Airway epithelial cell (primary cell): ENCODE results near the gene VIP. TPM values are rescaled to one million over a fixed set of nuclear protein-coding genes. Genes with fewer than 3 reads are reported as not detected.

Experiments
- total RNA-seq: library from RNA; depleted of rRNA; stranded (reverse); fragments of >200 nt; gene quantifications from 2 replicates; pipeline ENCODE4 v1.2.3, GENCODE V29; 2015

VIP gene
- not detected in 2 replicates for total RNA-seq

DNA sequence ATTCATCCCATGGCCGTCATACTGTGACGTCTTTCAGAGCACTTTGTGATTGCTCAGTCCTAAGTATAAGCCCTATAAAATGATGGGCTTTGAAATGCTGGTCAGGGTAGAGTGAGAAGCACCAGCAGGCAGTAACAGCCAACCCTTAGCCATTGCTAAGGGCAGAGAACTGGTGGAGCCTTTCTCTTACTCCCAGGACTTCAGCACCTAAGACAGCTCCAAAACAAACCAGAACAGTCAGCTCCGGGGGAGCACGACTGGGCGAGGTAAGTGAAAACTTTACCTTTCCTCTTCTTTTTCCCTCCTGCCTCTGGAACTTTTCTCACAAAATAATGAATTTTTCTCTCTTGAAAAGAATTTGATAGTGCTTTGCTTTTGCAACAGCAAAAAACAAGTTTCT lies at the start of gene VIP:
Gene VIP, plus strand, starts transcription at position 104 of the 400 bp plus-strand sequence. CDS start 1,381 bp downstream, outside the sequence.

Other genes starting within 250 kb of the VIP start
- 2.5 and 5.9 TPM in 2 replicates for gene SYNE1, start 113.4 kb upstream of the VIP start, total RNA-seq
- gene MYCT1, start 52.9 kb upstream of the VIP start, total RNA-seq: not detected in 2 replicates
- gene FBXO5, start 232.2 kb downstream of the VIP start, total RNA-seq: 5.7 and 13.2 TPM in 2 replicates